PC-9 (cell line): ENCODE results near the gene RABGGTA.

ENCODE experiments used
- CTCF ChIP-seq: fragments of 200-600 bp; sonication (generic); conservative IDR thresholded peaks from 2 replicates; pipeline ENCODE4 v1.6.1; 2017; ENCODE audit warnings: mixed run types, antibody characterized with exemption, mild to moderate bottlenecking, moderate library complexity
- EZH2 ChIP-seq: fragments of 200-600 bp; sonication (generic); IDR thresholded peaks from 2 replicates; pipeline ENCODE4 v1.8.0; 2017; ENCODE audit warnings: antibody characterized with exemption, low read depth

GRCh38 chr14:24310265-24310645 is 38.9 kb upstream of the RABGGTA start:
- no peak for TF ChIP-seq CTCF
- TF ChIP-seq EZH2, result no peak
